IMR-90 (cell line): ENCODE results near the gene SLC16A5. TPM values are rescaled to one million over a fixed set of nuclear protein-coding genes. Genes with fewer than 3 reads are reported as not detected.

Source experiments
- ATAC-seq: fragments of 200-7000 bp; cut with Tn5 transposase; 2 replicates; pipeline ENCODE4 v1.9.1; 2020; ENCODE audit warnings: low read depth, mild to moderate bottlenecking, moderate library complexity
- BruUV-seq: library from RNA; stranded (reverse); fragments of 400-500 nt; replicated peaks from 2 replicates; lab custom pipeline; 2021; lab: Mats Ljungman, UMichigan
- CTCF ChIA-PET: fragments of 300-600 bp; formaldehyde crosslinking; extraction: SDS; loops from one replicate; lab custom pipeline; 2021; ENCODE audit warnings: antibody characterized with exemption; lab: Yijun Ruan, JAX
- POLR2A ChIA-PET: fragments of 300-600 bp; sonication (Branson Sonifier 250); formaldehyde crosslinking; loops from one replicate; lab custom pipeline; 2022; ENCODE audit warnings: antibody characterized with exemption; ENCODE audit not compliant: unreplicated experiment; lab: Charles Lee
- DNase-seq: peaks from one replicate; pipeline ENCODE4 v3.0.0; 2013
- H2AFZ ChIP-seq: replicated peaks from 2 replicates; pipeline ENCODE3; 2013; ENCODE audit warnings: low read length, mild to moderate bottlenecking; ENCODE audit not compliant: poor library complexity
- H2AK5ac ChIP-seq: 2 replicates; pipeline ENCODE4 v1.6.1; 2013; ENCODE audit warnings: low read depth, low read length, inconsistent platforms
- H2AK9ac ChIP-seq: replicated peaks from 2 replicates; pipeline ENCODE3; 2013; ENCODE audit warnings: mild to moderate bottlenecking, low read depth, low read length, moderate library complexity; ENCODE audit not compliant: poor library complexity
- H2BK120ac ChIP-seq: 2 replicates; pipeline ENCODE4 v1.6.1; 2013; ENCODE audit warnings: low read depth, low read length, inconsistent platforms
- H2BK15ac ChIP-seq: 3 replicates; pipeline ENCODE4 v1.6.1; 2013; ENCODE audit warnings: low read depth, low read length, inconsistent platforms
- H2BK20ac ChIP-seq: 2 replicates; pipeline ENCODE4 v1.6.1; 2013; ENCODE audit warnings: low read depth, mild to moderate bottlenecking, inconsistent platforms, low read length, moderate library complexity
- H2BK5ac ChIP-seq: 2 replicates; pipeline ENCODE4 v1.6.1; 2013; ENCODE audit warnings: mild to moderate bottlenecking, low read depth, low read length, inconsistent platforms; ENCODE audit not compliant: poor library complexity, severe bottlenecking
- H3K14ac ChIP-seq: replicated peaks from 2 replicates; pipeline ENCODE4 v1.6.1; 2013; ENCODE audit warnings: low read depth, low read length, inconsistent platforms
- H3K18ac ChIP-seq: 2 replicates; pipeline ENCODE4 v1.6.1; 2013; ENCODE audit warnings: low read depth, low read length, control low read depth
- H3K23ac ChIP-seq: 2 replicates; pipeline ENCODE4 v1.6.1; 2013; ENCODE audit warnings: low read depth, low read length, inconsistent platforms
- H3K27ac ChIP-seq: 2 replicates; pipeline ENCODE4 v1.5.1; 2013; ENCODE audit warnings: mild to moderate bottlenecking, control low read depth, low read length; ENCODE audit not compliant: insufficient read depth
- H3K27me3 ChIP-seq: 2 replicates; pipeline ENCODE4 v1.6.1; 2013; ENCODE audit warnings: low read length; ENCODE audit not compliant: control insufficient read depth, insufficient read depth
- H3K36me3 ChIP-seq: 2 replicates; pipeline ENCODE4 v1.6.1; 2013; ENCODE audit warnings: low read length, mixed read lengths; ENCODE audit not compliant: control insufficient read depth, insufficient read depth
- H3K4ac ChIP-seq: 2 replicates; pipeline ENCODE4 v1.6.1; 2013; ENCODE audit warnings: low read depth, low read length, inconsistent platforms
- H3K4me1 ChIP-seq: 2 replicates; pipeline ENCODE4 v1.6.1; 2013; ENCODE audit warnings: low read length, mixed read lengths; ENCODE audit not compliant: control insufficient read depth, insufficient read depth
- H3K4me2 ChIP-seq: 2 replicates; pipeline ENCODE4 v1.6.1; 2013; ENCODE audit warnings: low read depth, mild to moderate bottlenecking, control low read depth, low read length, moderate library complexity
- H3K4me3 ChIP-seq: 2 replicates; pipeline ENCODE4 v1.5.1; 2013; ENCODE audit warnings: low read depth, mild to moderate bottlenecking, control low read depth, low read length, moderate library complexity; ENCODE audit not compliant: insufficient read depth
- H3K56ac ChIP-seq: 2 replicates; pipeline ENCODE4 v1.6.1; 2013; ENCODE audit warnings: low read length, inconsistent platforms; ENCODE audit not compliant: insufficient read depth; ENCODE audit errors: extremely low read depth
- H3K79me1 ChIP-seq, 2 experiments: 2 replicates each; pipeline ENCODE4 v1.6.1; 2013; ENCODE audit warnings: low read length in 2 of 2, inconsistent platforms in 1 of 2, low read depth in 1 of 2
- H3K9ac ChIP-seq: 2 replicates; pipeline ENCODE4 v1.6.1; 2013; ENCODE audit warnings: low read depth, low read length, control low read depth
- H3K9me1 ChIP-seq: 2 replicates; pipeline ENCODE4 v1.6.1; 2013; ENCODE audit warnings: low read length, inconsistent platforms; ENCODE audit not compliant: insufficient read depth
- H3K9me3 ChIP-seq: 2 replicates; pipeline ENCODE4 v1.6.1; 2013; ENCODE audit warnings: low read length; ENCODE audit not compliant: control insufficient read depth, insufficient read depth
- H4K20me1 ChIP-seq: 2 replicates; pipeline ENCODE4 v1.6.1; 2013; ENCODE audit warnings: low read length, inconsistent platforms; ENCODE audit not compliant: insufficient read depth
- H4K5ac ChIP-seq: 2 replicates; pipeline ENCODE4 v1.6.1; 2013; ENCODE audit warnings: mild to moderate bottlenecking, low read depth, low read length, control low read depth
- H4K8ac ChIP-seq, 2 experiments: 2 replicates each; pipeline ENCODE4 v1.6.1; 2013; ENCODE audit warnings: low read depth in 2 of 2, low read length in 2 of 2, control low read depth in 1 of 2, inconsistent platforms in 1 of 2
- H4K91ac ChIP-seq: 2 replicates; pipeline ENCODE4 v1.6.1; 2013; ENCODE audit warnings: low read depth, low read length, inconsistent platforms; ENCODE audit not compliant: insufficient read depth
- CEBPB ChIP-seq: IDR thresholded peaks from 2 replicates; pipeline ENCODE4 v1.6.1; 2012; ENCODE audit warnings: low read depth, low read length, improper control_type of control experiment
- FOS ChIP-seq: fragments of 150-350 bp; IDR thresholded peaks from 2 replicates; pipeline ENCODE4 v1.6.1; 2016; ENCODE audit warnings: low read depth, low read length
- MAFK ChIP-seq: IDR thresholded peaks from 2 replicates; pipeline ENCODE4 v1.6.1; 2012; ENCODE audit warnings: low read depth, low read length, improper control_type of control experiment
- MAZ ChIP-seq: IDR thresholded peaks from 2 replicates; pipeline ENCODE4 v1.6.1; 2012; ENCODE audit warnings: low read depth, mild to moderate bottlenecking, low read length, improper control_type of control experiment, moderate library complexity, borderline replicate concordance
- MXI1 ChIP-seq: IDR thresholded peaks from 2 replicates; pipeline ENCODE4 v1.6.1; 2012; ENCODE audit warnings: low read depth, mild to moderate bottlenecking, low read length, moderate library complexity, borderline replicate concordance
- POLR2A ChIP-seq: IDR thresholded peaks from 2 replicates; pipeline ENCODE4 v1.6.1; 2012; ENCODE audit warnings: mild to moderate bottlenecking, low read depth, low read length
- RFX5 ChIP-seq: IDR thresholded peaks from 2 replicates; pipeline ENCODE4 v1.8.0; 2012; ENCODE audit warnings: low read depth, mild to moderate bottlenecking, low read length, moderate library complexity
- SMC3 ChIP-seq: fragments of 150-350 bp; IDR thresholded peaks from 2 replicates; pipeline ENCODE4 v1.6.1; 2016; ENCODE audit warnings: low read depth, mild to moderate bottlenecking, antibody characterized with exemption, low read length, moderate library complexity
- WGBS, 2 experiments: methylation state at CpG; one replicate each; pipeline versions ENCODE4 v1.1.5 to v1.1.7; 2013; ENCODE audit warnings: missing lambda C conversion rate in 2 of 2; ENCODE audit not compliant: insufficient read length in 1 of 2; ENCODE audit errors: extremely low coverage in 2 of 2; 5-methylcytosine and 5-hydroxymethylcytosine counted together
- dilution Hi-C: fragments of 300-500 bp; cut with HindIII; formaldehyde crosslinking; loops from one replicate; pipeline ENCODE4 v1.14.3; 2018; ENCODE audit warnings: low sequenced_read_pairs; ENCODE audit not compliant: unreplicated experiment
- in situ Hi-C: fragments of 300-500 bp; cut with MboI; formaldehyde crosslinking; loops from 3 replicates; pipeline ENCODE4 v1.14.3; 2019; ENCODE audit warnings: low sequenced_read_pairs, inconsistent platforms, mixed read lengths
- intact Hi-C: fragments of 100-400 bp; cut with micrococcal nuclease; formaldehyde crosslinking; loops from 2 replicates; pipeline ENCODE4 v1.10.0; 2022
- polyA plus RNA-seq, 3 experiments: library from polyadenylated mRNA; depleted of rRNA; stranded (reverse); fragments of >200 nt; gene quantifications; 2 replicates each; pipeline ENCODE4 v1.2.3, GENCODE V29; 2012; ENCODE audit warnings: low replicate concordance in 1 of 3
- total RNA-seq: library from RNA; depleted of rRNA; stranded (reverse); fragments of >200 nt; gene quantifications from 2 replicates; pipeline ENCODE4 v1.2.3, GENCODE V29; 2012

SLC16A5 gene
- total and polyA plus RNA-seq, 2 of the 4 experiments (the other 2 are of a cell fraction) = 1.8 to 7.1 TPM

DNA sequence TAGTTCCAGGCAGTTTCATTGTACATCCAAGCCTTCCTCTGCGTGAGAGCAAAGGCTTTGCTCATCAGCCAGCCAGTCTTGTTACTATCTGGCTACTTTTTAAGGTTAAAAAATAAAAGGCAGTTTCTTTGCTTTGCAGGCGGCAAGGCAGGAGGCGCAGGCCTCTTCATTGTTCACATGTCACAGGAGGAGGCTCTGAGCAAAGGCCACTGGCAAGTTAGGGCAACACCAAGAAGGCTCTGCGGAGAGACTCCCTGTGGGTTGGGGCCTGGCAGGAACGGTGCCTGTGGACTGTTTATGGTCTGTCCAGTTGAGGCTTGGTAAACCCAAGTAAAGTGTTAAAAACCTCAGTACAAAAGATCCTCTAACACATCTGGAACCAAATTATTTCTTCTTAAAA lies 47.7 kb downstream of the SLC16A5 start:
- H3K14ac ChIP-seq = no peak overlapping the region
- intact Hi-C loops = no loop called here
- peaks cover 2% of the 10 kb centered on the region; the same call in 1 of the 2 replicates for H3K9me1 ChIP-seq
- H4K8ac ChIP-seq = no peak overlapping the region
- no peaks in the 10 kb centered on the region for H3K9me3 ChIP-seq
- dilution Hi-C loops = no loop called here
- no peak overlapping the region for H3K4me3 ChIP-seq
- no peak overlapping the region for H2BK15ac ChIP-seq
- TF ChIP-seq MXI1 (no peak), FOS (no peak), RFX5 (no peak), MAFK (no peak), SMC3 (no peak), CEBPB (no peak), MAZ (no peak), POLR2A (no peak)
- ATAC-seq (no peak), DNase-seq (no peak)
- no peak overlapping the region for H2AK9ac ChIP-seq
- peaks cover 3% of the 10 kb centered on the region; the same call in 1 of the 2 replicates for H3K4me1 ChIP-seq
- no peak overlapping the region for H3K4ac ChIP-seq
- peaks cover 30 to 59% of the 10 kb centered on the region in 2 experiments for H3K79me1 ChIP-seq
- CTCF ChIA-PET = no interaction called here
- H4K91ac ChIP-seq = no peak overlapping the region
- H3K36me3 ChIP-seq = peaks cover 16% of the 10 kb centered on the region
- H2AFZ ChIP-seq = no peak overlapping the region
- 88% methylated on average over 2 of the region's 5 CpGs; no CpG with 5 or more reads in 1 of the 2 experiments for WGBS, 2 experiments
- H2BK5ac ChIP-seq = no peak overlapping the region
- POLR2A ChIA-PET = no interaction called here
- H3K27ac ChIP-seq = no peak overlapping the region
- in situ Hi-C loops = no loop called here
- no peak overlapping the region for H3K23ac ChIP-seq
- H3K18ac ChIP-seq = no peak overlapping the region
- no peak overlapping the region for H2BK20ac ChIP-seq
- no peaks in the 10 kb centered on the region for H3K27me3 ChIP-seq
- no peak overlapping the region for H3K56ac ChIP-seq
- no peak overlapping the region for H3K4me2 ChIP-seq
- TSS peak; percentile 74 for BruUV-seq
- peaks cover 3% of the 10 kb centered on the region; the same call in 1 of the 2 replicates for H4K20me1 ChIP-seq
- no peak overlapping the region for H2BK120ac ChIP-seq
- no peak overlapping the region for H4K5ac ChIP-seq
- no peak overlapping the region for H2AK5ac ChIP-seq
- no peak overlapping the region for H3K9ac ChIP-seq
